B cell (primary cell): ENCODE results near the gene EXOC3L2. TPM values are rescaled to one million over a fixed set of nuclear protein-coding genes. Genes with fewer than 3 reads are reported as not detected.

Experiments
- ATAC-seq: fragments of 200-7000 bp; cut with Tn5 transposase; one replicate; pipeline ENCODE4 v1.10.0; 2021; ENCODE audit warnings: low read depth, mild to moderate bottlenecking, moderate number of reproducible peaks, moderate library complexity
- CTCF ChIA-PET: fragments of 350-600 bp; sonication (Branson Sonifier 250); formaldehyde crosslinking; loops from one replicate; lab custom pipeline; 2021; ENCODE audit warnings: antibody characterized with exemption, inconsistent platforms; lab: Charles Lee
- POLR2A ChIA-PET: fragments of 350-600 bp; sonication (Branson Sonifier 250); formaldehyde crosslinking; loops from one replicate; lab custom pipeline; 2021; ENCODE audit warnings: antibody characterized with exemption; lab: Charles Lee
- DNase-seq: peaks from one replicate; pipeline ENCODE4 v3.0.0; 2013
- H2AFZ ChIP-seq: 2 replicates; pipeline ENCODE4 v1.6.1; 2012; ENCODE audit warnings: mild to moderate bottlenecking, low read depth, low read length; ENCODE audit not compliant: insufficient read depth, poor library complexity, severe bottlenecking
- H3K27ac ChIP-seq, 2 donors: 1 replicate in 1 of 2; 2 replicates in 1 of 2; pipeline ENCODE4 v1.5.1; 2012 to 2013; ENCODE audit warnings: low read length in 2 of 2, mild to moderate bottlenecking in 2 of 2, moderate library complexity in 1 of 2
- H3K27me3 ChIP-seq, 4 experiments: fragments of 200-600 bp in 1 of 4; sonication (generic) in 1 of 4; replicated peaks in 1 of 4; 1 replicate in 2 of 4; 2 replicates in 2 of 4; pipeline versions ENCODE4 v1.6.1 to v1.7.0; 2013 to 2016; ENCODE audit warnings: low read length in 3 of 4, mild to moderate bottlenecking in 2 of 4, mixed read lengths in 1 of 4, moderate library complexity in 1 of 4; ENCODE audit not compliant: insufficient read depth in 4 of 4, control insufficient read depth in 3 of 4; ENCODE audit errors: control extremely low read depth in 1 of 4
- H3K36me3 ChIP-seq, 2 experiments: replicated peaks in 1 of 2; 1 replicate in 1 of 2; 2 replicates in 1 of 2; pipeline versions ENCODE4 v1.6.1 to v1.7.1; 2013; ENCODE audit warnings: low read length in 1 of 2; ENCODE audit not compliant: insufficient read depth in 2 of 2, control insufficient read depth in 1 of 2; ENCODE audit errors: control extremely low read depth in 1 of 2, extremely low read depth in 1 of 2
- H3K4me1 ChIP-seq, 2 donors: fragments of 200-600 bp in 1 of 2; sonication (generic) in 1 of 2; 1 replicate in 1 of 2; 2 replicates in 1 of 2; pipeline versions ENCODE4 v1.5.1 to v1.6.1; 2013 to 2017; ENCODE audit warnings: low read length in 2 of 2; ENCODE audit not compliant: control insufficient read depth in 2 of 2, insufficient read depth in 2 of 2
- H3K4me2 ChIP-seq: replicated peaks from 2 replicates; pipeline ENCODE3; 2012; ENCODE audit warnings: mild to moderate bottlenecking, low read depth, low read length; ENCODE audit not compliant: poor library complexity, severe bottlenecking
- H3K4me3 ChIP-seq, 5 experiments: fragments of 200-600 bp in 1 of 5; sonication (generic) in 1 of 5; 1 replicate in 3 of 5; 2 replicates in 2 of 5; pipeline versions ENCODE4 v1.5.1 to v1.7.0; 2011 to 2016; ENCODE audit warnings: low read length in 4 of 5, mild to moderate bottlenecking in 4 of 5, low read depth in 2 of 5, control low read depth in 1 of 5, moderate library complexity in 1 of 5; ENCODE audit not compliant: insufficient read depth in 1 of 5; ENCODE audit errors: control extremely low read depth in 1 of 5, extremely low read depth in 1 of 5
- H3K79me2 ChIP-seq: fragments of 200-600 bp; sonication (generic); one replicate; pipeline ENCODE4 v1.6.0; 2016; ENCODE audit warnings: low read length; ENCODE audit not compliant: control insufficient read depth, insufficient read depth
- H3K9ac ChIP-seq: fragments of 200-600 bp; sonication (generic); 2 replicates; pipeline ENCODE4 v1.6.1; 2017; ENCODE audit warnings: mild to moderate bottlenecking, low read length, moderate library complexity
- H3K9me3 ChIP-seq, 3 donors: one replicate each; pipeline versions ENCODE4 v1.6.1 to v1.7.1; 2013; ENCODE audit warnings: low read length in 2 of 3; ENCODE audit not compliant: control insufficient read depth in 2 of 3, insufficient read depth in 1 of 3; ENCODE audit errors: control extremely low read depth in 1 of 3
- H4K20me1 ChIP-seq: 2 replicates; pipeline ENCODE4 v1.6.0; 2012; ENCODE audit warnings: mild to moderate bottlenecking, low read length; ENCODE audit not compliant: insufficient read depth, control insufficient read depth, poor library complexity, severe bottlenecking
- H3K27ac Mint-ChIP-seq: one replicate; pipeline ENCODE4 v1.8.0; 2021; ENCODE audit warnings: mixed read lengths
- H3K27me3 Mint-ChIP-seq: one replicate; pipeline ENCODE4 v1.8.0; 2021; ENCODE audit warnings: mixed read lengths
- H3K4me1 Mint-ChIP-seq: one replicate; pipeline ENCODE4 v1.8.0; 2021; ENCODE audit warnings: mixed read lengths
- H3K4me3 Mint-ChIP-seq: one replicate; pipeline ENCODE4 v1.8.0; 2021; ENCODE audit warnings: mixed read lengths
- H3K9me3 Mint-ChIP-seq: one replicate; pipeline ENCODE4 v1.8.0; 2022; ENCODE audit warnings: mixed read lengths; ENCODE audit not compliant: insufficient read depth
- EZH2 ChIP-seq: IDR thresholded peaks from 2 replicates; pipeline ENCODE4 v1.6.1; 2012; ENCODE audit warnings: borderline replicate concordance, low read depth, mild to moderate bottlenecking, moderate library complexity, low read length; ENCODE audit not compliant: insufficient read depth, poor library complexity, severe bottlenecking
- WGBS: methylation state at CpG from one replicate; pipeline ENCODE4 v1.1.5; 2013; ENCODE audit warnings: missing lambda C conversion rate; ENCODE audit not compliant: insufficient coverage; 5-methylcytosine and 5-hydroxymethylcytosine counted together
- intact Hi-C: fragments of 100-400 bp; cut with micrococcal nuclease; formaldehyde crosslinking; loops from one replicate; pipeline ENCODE4 v1.10.0; 2022
- polyA plus RNA-seq: library from polyadenylated mRNA; depleted of rRNA; stranded (reverse); fragments of >200 nt; gene quantifications from 2 replicates; pipeline ENCODE4 v1.2.3, GENCODE V29; 2012
- total RNA-seq, 2 donors: library from RNA; stranded (reverse); fragments of 120-200 nt in 1 of 2; gene quantifications; 1 replicate in 1 of 2; 2 replicates in 1 of 2; pipeline versions ENCODE4 v1.2.3 to v1.2.4, GENCODE V29; 2013 to 2022
- TF ChIP-seq, protein P1 (sequence below): fragments of 200-600 bp; IDR thresholded peaks from one replicate; pipeline ENCODE4 v1.8.0; 2022; ENCODE audit warnings: antibody characterized with exemption, mild to moderate bottlenecking

The EXOC3L2 gene
- total and polyA plus RNA-seq, 2 donors (not counting 1 experiment from before 2014, with no cell fraction given): not detected

DNA sequence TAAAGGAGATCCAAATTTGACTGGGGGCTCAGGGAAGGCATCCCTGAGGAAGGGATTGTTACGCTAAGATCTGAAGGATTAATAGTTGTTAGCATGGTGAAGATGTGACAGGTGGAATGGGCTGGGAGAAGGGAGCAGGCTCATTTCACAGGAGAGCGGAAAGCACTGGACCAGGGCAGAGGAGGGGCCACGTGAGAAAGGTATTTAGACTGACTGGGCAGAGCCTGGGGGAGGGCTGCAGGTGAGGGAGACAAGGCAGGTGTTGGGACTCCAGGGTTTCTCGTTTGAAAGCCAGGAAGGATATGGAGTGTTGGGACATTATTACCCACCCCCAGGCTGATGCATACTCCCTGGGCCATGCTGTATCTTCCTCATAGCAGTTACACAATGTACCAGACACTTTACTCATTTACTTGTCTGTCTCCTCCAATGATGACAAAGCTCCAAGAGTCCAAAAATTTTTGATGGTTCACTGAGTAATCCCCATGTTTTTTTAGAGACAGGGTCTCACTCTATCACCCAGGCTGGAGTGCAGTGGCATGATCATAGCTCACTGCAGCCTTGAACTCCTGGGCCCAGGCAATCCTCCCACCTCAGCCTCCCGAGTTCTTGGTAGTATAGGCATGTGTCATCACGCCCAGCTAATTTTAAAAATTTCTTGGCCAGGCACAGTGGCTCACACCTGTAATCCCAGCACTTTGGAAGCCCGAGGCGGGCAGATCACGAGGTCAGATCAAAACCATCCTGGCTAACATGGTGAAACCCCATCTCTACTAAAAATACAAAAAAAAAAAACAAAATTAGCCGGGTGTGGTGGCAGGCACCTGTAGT lies 69.5 kb downstream of the EXOC3L2 start:
- Histone ChIP-seq H3K4me2 (no peak overlapping the region), H3K4me3 (no peak overlapping the region), H3K9ac (no peak overlapping the region), H4K20me1 (peaks cover 17% of the 10 kb centered on the region), H3K27me3 (no peaks in the 10 kb centered on the region), H3K9me3 (no peaks in the 10 kb centered on the region), H2AFZ (no peak overlapping the region), H3K27ac (no peak overlapping the region), H3K4me1 (peaks cover 30 to 47% of the 10 kb centered on the region in 2 donors), H3K36me3 (no peaks in the 10 kb centered on the region), H3K79me2 (peaks cover 61% of the 10 kb centered on the region)
- ChIA-PET CTCF (interaction anchor here (0.6 kb wide), 1 partner anchor 273 kb away, joined by 3 read pairs; no protein-coding TSS in a partner anchor), POLR2A (no interaction called here)
- peaks cover 42% of the 10 kb centered on the region for H3K4me1 Mint-ChIP-seq
- H3K4me3 Mint-ChIP-seq: peak overlapping the region; percentile 29
- H3K27ac Mint-ChIP-seq: peak overlapping the region; percentile 17
- ATAC-seq (no peak), DNase-seq (no peak)
- H3K9me3 Mint-ChIP-seq: no peaks in the 10 kb centered on the region
- intact Hi-C loops: no loop called here
- H3K27me3 Mint-ChIP-seq: no peaks in the 10 kb centered on the region
- WGBS: 99% methylated on average over 8 of the region's 10 CpGs
- no peak for TF ChIP-seq EZH2
- TF ChIP-seq, protein P1, sequence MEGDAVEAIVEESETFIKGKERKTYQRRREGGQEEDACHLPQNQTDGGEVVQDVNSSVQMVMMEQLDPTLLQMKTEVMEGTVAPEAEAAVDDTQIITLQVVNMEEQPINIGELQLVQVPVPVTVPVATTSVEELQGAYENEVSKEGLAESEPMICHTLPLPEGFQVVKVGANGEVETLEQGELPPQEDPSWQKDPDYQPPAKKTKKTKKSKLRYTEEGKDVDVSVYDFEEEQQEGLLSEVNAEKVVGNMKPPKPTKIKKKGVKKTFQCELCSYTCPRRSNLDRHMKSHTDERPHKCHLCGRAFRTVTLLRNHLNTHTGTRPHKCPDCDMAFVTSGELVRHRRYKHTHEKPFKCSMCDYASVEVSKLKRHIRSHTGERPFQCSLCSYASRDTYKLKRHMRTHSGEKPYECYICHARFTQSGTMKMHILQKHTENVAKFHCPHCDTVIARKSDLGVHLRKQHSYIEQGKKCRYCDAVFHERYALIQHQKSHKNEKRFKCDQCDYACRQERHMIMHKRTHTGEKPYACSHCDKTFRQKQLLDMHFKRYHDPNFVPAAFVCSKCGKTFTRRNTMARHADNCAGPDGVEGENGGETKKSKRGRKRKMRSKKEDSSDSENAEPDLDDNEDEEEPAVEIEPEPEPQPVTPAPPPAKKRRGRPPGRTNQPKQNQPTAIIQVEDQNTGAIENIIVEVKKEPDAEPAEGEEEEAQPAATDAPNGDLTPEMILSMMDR: no peak

DNA sequence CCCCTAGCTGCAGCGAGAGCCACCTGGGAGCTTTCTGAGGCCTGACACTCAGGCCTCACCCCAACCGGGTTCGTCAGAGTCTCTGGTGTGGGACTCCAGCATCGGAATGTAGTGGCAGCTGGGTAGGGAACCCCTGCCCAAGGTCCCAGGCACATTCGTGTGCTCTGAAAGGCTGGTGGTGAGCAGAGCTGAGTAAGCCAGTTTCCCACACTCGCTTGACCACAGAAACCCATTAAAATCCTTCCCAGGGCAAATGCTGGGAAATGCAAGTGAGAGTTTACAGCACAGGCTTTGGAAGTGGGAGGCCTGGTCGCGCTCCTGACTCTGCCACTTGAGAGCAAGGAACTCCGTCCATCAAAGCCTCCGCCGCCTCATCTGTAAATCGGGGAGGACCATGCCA lies 71.4 kb downstream of the EXOC3L2 start:
- no peak overlapping the region for H2AFZ ChIP-seq
- no peak for ATAC-seq
- H3K9me3 Mint-ChIP-seq: no peaks in the 10 kb centered on the region
- peaks cover 0 to 7% of the 10 kb centered on the region in 2 experiments for H3K36me3 ChIP-seq
- H3K79me2 ChIP-seq: peaks cover 69% of the 10 kb centered on the region
- H3K4me1 Mint-ChIP-seq: peaks cover 35% of the 10 kb centered on the region
- ChIA-PET POLR2A (no interaction called here), CTCF (no interaction called here)
- no peak for DNase-seq
- H3K9me3 ChIP-seq: no peaks in the 10 kb centered on the region
- TF ChIP-seq, protein P1: no peak
- no peak for TF ChIP-seq EZH2
- H3K4me1 ChIP-seq: peaks cover 23 to 39% of the 10 kb centered on the region in 2 donors
- intact Hi-C loops: no loop called here
- no peak overlapping the region for H3K4me3 Mint-ChIP-seq
- H3K27me3 ChIP-seq: no peaks in the 10 kb centered on the region
- H3K27me3 Mint-ChIP-seq: no peaks in the 10 kb centered on the region
- WGBS: 72% methylated on average over 10 of the region's 12 CpGs
- peak overlapping the region; percentile 12 to 22 for H3K27ac ChIP-seq
- H3K4me2 ChIP-seq: no peak overlapping the region
- no peak overlapping the region for H3K4me3 ChIP-seq
- H4K20me1 ChIP-seq: peaks cover 23% of the 10 kb centered on the region
- H3K9ac ChIP-seq: no peak overlapping the region
- H3K27ac Mint-ChIP-seq: no peak overlapping the region
